ENCODE results near the gene TOB1. TPM values are rescaled to one million over a fixed set of nuclear protein-coding genes. Genes with fewer than 3 reads are reported as not detected.
A peak's percentile ranks its signal among the peaks of the same experiment; 100 is the strongest.

Gene TOB1
- polyA plus RNA-seq, 1 donor, result 112 TPM

DNA sequence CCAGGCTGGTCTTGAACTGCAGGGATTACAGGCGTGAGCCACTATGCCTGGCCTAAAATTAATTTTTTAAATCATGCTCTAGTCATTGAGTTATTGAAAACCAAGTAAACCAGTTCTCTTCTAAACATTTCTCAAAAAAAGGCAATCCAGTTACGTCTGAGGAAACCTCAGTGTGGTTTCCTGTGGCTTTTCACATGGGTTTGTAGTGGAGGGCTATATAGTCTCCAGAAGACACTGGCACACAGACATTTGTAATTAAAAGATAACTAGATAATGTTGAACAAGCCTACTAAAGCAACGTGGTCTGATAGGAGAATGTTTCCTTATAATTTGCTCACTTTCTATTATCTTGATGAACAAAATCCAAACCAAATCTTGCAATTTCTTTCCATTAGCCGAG lies 5.2 kb upstream of the TOB1 start:
- Histone ChIP-seq H3K9me3 (ENCODE audit: control insufficient read depth, low read depth, low read length) (no peaks in the 10 kb centered on the region), H3K27me3 (ENCODE audit: control insufficient read depth, insufficient read depth, low read length) (no peaks in the 10 kb centered on the region), H3K36me3 (ENCODE audit: control insufficient read depth, insufficient read depth, low read length) (no peaks in the 10 kb centered on the region), H3K4me3 (ENCODE audit: low read length) (no peak overlapping the region), H3K27ac (ENCODE audit: low read length) (peak overlapping the region; percentile 43), H3K4me1 (ENCODE audit: control insufficient read depth, insufficient read depth, low read length) (peaks cover 15% of the 10 kb centered on the region)
- DNase-seq, result no peak
- 67% methylated on average over 2 of the region's 4 CpGs for WGBS (ENCODE audit: insufficient coverage, low lambda C conversion rate)

DNA sequence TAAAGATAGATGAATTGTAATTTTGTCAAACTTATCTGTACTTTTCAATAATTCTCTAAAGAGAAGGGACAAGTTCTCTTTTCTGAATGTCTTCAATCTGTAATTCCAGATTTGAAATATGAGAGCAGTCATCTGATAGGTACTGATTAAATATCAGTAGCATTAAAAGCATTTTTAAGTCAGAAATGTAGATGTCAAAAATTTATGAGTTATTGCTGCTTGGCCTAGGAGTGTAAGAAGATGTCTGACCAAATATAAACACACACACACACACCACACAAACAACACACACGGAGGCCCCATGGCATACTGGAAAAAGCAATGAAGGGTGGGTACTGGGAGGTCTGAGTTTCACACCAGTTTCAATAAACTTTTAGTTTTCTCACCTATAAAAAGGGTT lies 2.4 kb upstream of the TOB1 start:
- Histone ChIP-seq H3K9me3 (ENCODE audit: control insufficient read depth, low read depth, low read length) (no peaks in the 10 kb centered on the region), H3K27me3 (ENCODE audit: control insufficient read depth, insufficient read depth, low read length) (no peaks in the 10 kb centered on the region)

DNA sequence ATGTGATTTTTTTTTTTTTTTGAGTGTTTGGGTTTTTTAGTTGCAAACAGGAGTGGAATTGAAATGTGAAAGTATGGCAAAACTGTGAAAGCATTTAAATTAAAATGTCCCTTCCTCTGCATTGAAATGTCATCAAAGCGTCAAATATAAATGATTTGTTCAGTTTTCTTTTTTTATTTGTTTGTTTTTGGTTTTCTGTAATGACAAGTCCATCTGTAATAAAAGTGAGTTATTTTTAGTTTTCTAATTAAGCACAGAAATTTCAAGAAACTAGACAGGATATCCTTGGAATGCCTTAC lies 1.9 kb upstream of the TOB1 start:
- Histone ChIP-seq H3K27ac (ENCODE audit: low read length) (peak overlapping the region; percentile 98), H3K4me1 (ENCODE audit: control insufficient read depth, insufficient read depth, low read length) (peaks cover 15% of the 10 kb centered on the region), H3K27me3 (ENCODE audit: control insufficient read depth, insufficient read depth, low read length) (no peaks in the 10 kb centered on the region), H3K4me3 (ENCODE audit: low read length) (peak overlapping the region; percentile 84), H3K9me3 (ENCODE audit: control insufficient read depth, low read depth, low read length) (no peaks in the 10 kb centered on the region), H3K36me3 (ENCODE audit: control insufficient read depth, insufficient read depth, low read length) (peaks cover 8% of the 10 kb centered on the region)
- DNase-seq, result no peak
- no CpG with 5 or more reads among the region's 1 CpG for WGBS (ENCODE audit: insufficient coverage, low lambda C conversion rate)

More for the DNA sequence above, 2.4 kb upstream of the TOB1 start:
- WGBS (ENCODE audit: insufficient coverage, low lambda C conversion rate), result no CpG with 5 or more reads among the region's 1 CpG
- Histone ChIP-seq H3K4me3 (ENCODE audit: low read length) (peak overlapping the region; percentile 84), H3K4me1 (ENCODE audit: control insufficient read depth, insufficient read depth, low read length) (peaks cover 15% of the 10 kb centered on the region), H3K36me3 (ENCODE audit: control insufficient read depth, insufficient read depth, low read length) (peaks cover 3% of the 10 kb centered on the region), H3K27ac (ENCODE audit: low read length) (peak overlapping the region; percentile 98)
- no peak for DNase-seq

DNA sequence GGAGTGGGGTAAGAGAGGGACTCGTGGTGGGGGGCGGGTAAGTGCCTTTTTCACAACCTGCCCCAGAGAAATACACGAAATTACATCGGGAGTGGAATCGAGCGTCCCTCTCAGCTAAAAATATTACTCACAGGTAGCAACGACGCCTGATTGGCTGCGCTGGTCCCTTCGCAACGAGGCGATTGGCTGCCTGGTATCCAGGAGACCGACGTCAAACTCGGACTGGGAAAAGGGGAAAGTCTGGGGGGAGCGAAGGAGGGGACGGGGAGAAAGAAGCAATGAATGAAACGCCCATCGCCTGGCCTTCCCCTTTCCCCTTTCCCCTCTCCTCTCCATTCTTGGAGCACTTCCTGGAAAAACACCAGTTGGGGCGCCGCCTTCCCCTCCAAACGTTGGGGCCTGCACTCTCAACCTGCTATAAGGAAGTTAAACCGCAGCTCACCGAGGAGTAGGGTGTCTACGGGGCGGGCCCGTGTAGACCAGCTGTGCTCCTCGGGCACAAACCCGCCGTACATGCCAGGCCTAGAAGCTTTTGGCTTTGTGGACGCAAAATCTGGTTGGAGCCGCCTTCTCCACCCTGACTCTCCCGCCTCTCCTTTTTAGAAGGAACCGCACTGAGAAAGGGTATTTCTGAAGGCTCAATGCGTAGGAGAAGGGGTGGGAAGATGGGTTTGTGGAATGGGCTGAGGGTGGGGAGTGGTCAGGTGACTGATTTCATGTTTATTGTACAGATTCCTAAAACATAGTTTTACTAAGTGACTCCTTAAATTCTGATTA lies 1.4 kb upstream of the TOB1 start:
- Histone ChIP-seq H3K9me3 (ENCODE audit: control insufficient read depth, low read depth, low read length) (no peaks in the 10 kb centered on the region), H3K27me3 (ENCODE audit: control insufficient read depth, insufficient read depth, low read length) (no peaks in the 10 kb centered on the region), H3K4me1 (ENCODE audit: control insufficient read depth, insufficient read depth, low read length) (peaks cover 15% of the 10 kb centered on the region), H3K4me3 (ENCODE audit: low read length) (peak overlapping the region; percentile 84), H3K27ac (ENCODE audit: low read length) (peak overlapping the region; percentile 98), H3K36me3 (ENCODE audit: control insufficient read depth, insufficient read depth, low read length) (peaks cover 12% of the 10 kb centered on the region)
- WGBS (ENCODE audit: insufficient coverage, low lambda C conversion rate), result no CpG with 5 or more reads among the region's 35 CpGs
- peak; percentile 98 to 99 for DNase-seq

DNA sequence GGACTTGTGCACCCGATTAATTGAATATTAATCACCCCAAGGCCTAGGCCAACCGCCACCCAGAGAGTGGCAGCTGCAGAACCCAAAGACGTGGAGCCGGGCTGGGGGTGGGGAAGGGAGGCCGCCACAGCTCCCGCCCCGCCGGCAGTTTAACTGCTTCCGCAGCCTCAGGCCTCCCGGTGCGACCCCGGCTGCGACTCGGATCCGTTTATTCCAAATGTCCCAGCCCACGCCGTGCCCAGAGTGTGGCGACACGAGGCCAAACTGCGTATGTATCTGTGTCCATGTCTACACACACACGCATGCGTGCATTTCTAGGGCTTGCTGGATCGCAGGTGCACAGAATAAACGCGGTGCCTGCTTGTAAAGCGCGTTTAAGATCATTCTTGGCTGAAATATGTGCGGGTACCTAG lies 802 bp upstream of the TOB1 start:
- Histone ChIP-seq H3K9me3 (ENCODE audit: control insufficient read depth, low read depth, low read length) (no peaks in the 10 kb centered on the region), H3K27me3 (ENCODE audit: control insufficient read depth, insufficient read depth, low read length) (no peaks in the 10 kb centered on the region), H3K36me3 (ENCODE audit: control insufficient read depth, insufficient read depth, low read length) (peaks cover 12% of the 10 kb centered on the region), H3K4me1 (ENCODE audit: control insufficient read depth, insufficient read depth, low read length) (peaks cover 9% of the 10 kb centered on the region), H3K4me3 (ENCODE audit: low read length) (peak overlapping the region; percentile 84), H3K27ac (ENCODE audit: low read length) (peak overlapping the region; percentile 98)
- WGBS (ENCODE audit: insufficient coverage, low lambda C conversion rate), result no CpG with 5 or more reads among the region's 28 CpGs
- DNase-seq, result no peak

DNA sequence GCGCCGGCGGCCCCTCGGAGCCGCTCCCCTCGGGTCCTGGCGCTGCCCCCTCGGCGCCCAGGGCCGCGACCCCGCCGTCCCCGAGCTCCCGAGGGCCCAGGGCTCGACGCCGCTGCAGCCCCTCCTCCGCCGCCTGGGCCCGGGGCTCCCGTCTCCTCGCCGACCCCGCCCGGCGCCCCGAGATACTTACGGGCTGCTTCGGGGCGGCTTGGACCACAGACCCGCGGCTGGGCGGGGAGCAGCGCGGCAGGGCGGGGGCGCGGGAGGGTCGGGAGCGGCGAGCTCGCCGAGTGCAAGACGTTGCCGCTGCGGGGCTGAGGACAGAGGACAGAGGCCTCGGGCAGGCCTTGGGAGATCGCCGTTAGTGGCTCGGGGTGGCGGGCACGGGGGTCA lies 290 bp downstream of the TOB1 start:
- DNase-seq, result no peak
- Histone ChIP-seq H3K27me3 (ENCODE audit: control insufficient read depth, insufficient read depth, low read length) (no peaks in the 10 kb centered on the region), H3K36me3 (ENCODE audit: control insufficient read depth, insufficient read depth, low read length) (peaks cover 19% of the 10 kb centered on the region), H3K4me1 (ENCODE audit: control insufficient read depth, insufficient read depth, low read length) (peaks cover 7% of the 10 kb centered on the region), H3K9me3 (ENCODE audit: control insufficient read depth, low read depth, low read length) (no peaks in the 10 kb centered on the region), H3K27ac (ENCODE audit: low read length) (peak overlapping the region; percentile 97), H3K4me3 (ENCODE audit: low read length) (peak overlapping the region; percentile 88)
- no CpG with 5 or more reads among the region's 53 CpGs for WGBS (ENCODE audit: insufficient coverage, low lambda C conversion rate)

DNA sequence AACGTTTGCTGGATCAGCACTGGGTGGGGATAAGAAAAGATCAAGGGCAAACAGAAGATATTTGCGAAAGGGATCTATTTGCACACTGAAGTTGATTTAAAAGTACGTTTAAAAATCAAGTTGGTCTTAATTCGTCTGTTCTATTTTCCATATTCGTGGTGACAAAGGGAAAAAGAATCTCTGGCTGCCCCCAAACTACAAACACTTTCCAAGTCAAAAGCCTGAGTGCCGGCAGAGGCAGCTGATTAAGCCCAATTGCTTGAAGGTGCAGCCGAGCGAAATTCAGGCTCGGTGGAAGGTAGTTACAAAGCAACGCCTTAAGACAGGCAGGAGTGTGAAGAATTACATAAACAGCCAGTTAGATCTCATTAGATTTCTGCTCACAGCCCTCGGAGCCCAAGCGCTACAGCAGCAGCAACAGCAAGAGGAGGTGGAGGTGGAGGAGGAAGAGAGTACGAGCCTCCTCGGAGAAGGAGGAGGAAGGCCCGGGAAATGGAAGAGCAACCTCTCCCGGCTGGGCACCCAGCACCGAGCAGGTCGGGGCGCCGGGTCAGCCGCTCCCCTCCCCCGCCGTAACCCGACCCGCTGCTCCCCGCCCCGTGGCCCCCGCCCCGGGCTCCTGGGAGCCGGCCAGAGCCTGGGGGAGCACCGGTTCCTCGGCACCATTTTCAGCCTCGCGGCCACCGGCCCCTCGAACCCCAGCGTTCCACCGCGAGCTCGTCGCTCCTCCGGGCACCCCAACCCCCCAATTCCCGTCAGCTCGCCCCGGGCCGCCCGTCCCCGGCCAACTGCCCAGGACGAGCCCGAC lies 890 bp downstream of the TOB1 start:
- Histone ChIP-seq H3K4me1 (ENCODE audit: control insufficient read depth, insufficient read depth, low read length) (peaks cover 7% of the 10 kb centered on the region), H3K27ac (ENCODE audit: low read length) (peak overlapping the region; percentile 97), H3K36me3 (ENCODE audit: control insufficient read depth, insufficient read depth, low read length) (peaks cover 19% of the 10 kb centered on the region), H3K27me3 (ENCODE audit: control insufficient read depth, insufficient read depth, low read length) (no peaks in the 10 kb centered on the region), H3K9me3 (ENCODE audit: control insufficient read depth, low read depth, low read length) (no peaks in the 10 kb centered on the region), H3K4me3 (ENCODE audit: low read length) (peak overlapping the region; percentile 88)
- WGBS (ENCODE audit: insufficient coverage, low lambda C conversion rate), result no CpG with 5 or more reads among the region's 50 CpGs
- DNase-seq, result peak in 1 of 2 donors; percentile 71

DNA sequence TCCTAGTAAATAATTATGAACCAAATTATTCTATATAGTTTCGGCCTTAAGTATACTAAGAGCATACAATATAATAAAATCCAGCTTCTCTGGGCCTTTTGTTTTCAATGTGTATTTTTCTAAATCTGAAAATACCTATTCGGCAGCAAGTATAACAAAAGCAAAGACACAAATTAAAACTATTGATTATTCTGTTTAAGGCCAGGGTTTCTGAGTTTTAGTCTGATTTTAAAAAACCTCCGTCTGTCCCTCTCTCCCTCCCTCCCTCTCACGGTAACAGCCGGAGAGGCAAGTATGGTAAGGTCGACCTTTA lies 1.5 kb downstream of the TOB1 start:
- peaks cover 7% of the 10 kb centered on the region for H3K4me1 ChIP-seq (ENCODE audit: control insufficient read depth, insufficient read depth, low read length)
- WGBS (ENCODE audit: insufficient coverage, low lambda C conversion rate), result 0% methylated on average over 1 of the region's 6 CpGs

DNA sequence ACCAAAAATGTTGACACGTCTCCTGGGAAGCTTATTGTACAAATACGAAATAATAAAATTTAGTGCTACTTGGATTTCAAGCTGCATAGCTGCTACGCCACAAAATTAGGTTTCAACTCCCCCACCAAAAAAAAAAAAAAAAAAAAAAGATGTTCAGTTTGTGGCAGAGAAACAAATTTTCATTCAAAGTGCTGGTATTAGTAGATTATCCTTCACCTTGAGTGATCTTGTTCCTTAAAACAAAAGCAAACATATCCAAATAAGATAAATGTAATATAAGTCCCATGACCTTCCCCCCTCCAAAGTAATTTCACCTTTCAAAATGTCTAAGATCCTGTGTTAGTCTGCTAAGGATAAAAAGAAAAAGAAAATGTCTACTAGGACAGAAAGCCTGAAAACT lies 2.2 kb downstream of the TOB1 start:
- H3K4me3 ChIP-seq (ENCODE audit: low read length), result peak overlapping the region; percentile 88
- peak overlapping the region; percentile 97 for H3K27ac ChIP-seq (ENCODE audit: low read length)
- peaks cover 19% of the 10 kb centered on the region for H3K36me3 ChIP-seq (ENCODE audit: control insufficient read depth, insufficient read depth, low read length)
- H3K9me3 ChIP-seq (ENCODE audit: control insufficient read depth, low read depth, low read length), result no peaks in the 10 kb centered on the region
- H3K4me1 ChIP-seq (ENCODE audit: control insufficient read depth, insufficient read depth, low read length), result peaks cover 6% of the 10 kb centered on the region
- no peaks in the 10 kb centered on the region for H3K27me3 ChIP-seq (ENCODE audit: control insufficient read depth, insufficient read depth, low read length)
- WGBS (ENCODE audit: insufficient coverage, low lambda C conversion rate), result 14% methylated on average over 1 of the region's 3 CpGs
- no peak for DNase-seq

More for the DNA sequence above, 1.5 kb downstream of the TOB1 start:
- peak in 1 of 2 donors; percentile 50 for DNase-seq
- Histone ChIP-seq H3K27me3 (ENCODE audit: control insufficient read depth, insufficient read depth, low read length) (no peaks in the 10 kb centered on the region), H3K4me3 (ENCODE audit: low read length) (peak overlapping the region; percentile 88), H3K9me3 (ENCODE audit: control insufficient read depth, low read depth, low read length) (no peaks in the 10 kb centered on the region), H3K27ac (ENCODE audit: low read length) (peak overlapping the region; percentile 97), H3K36me3 (ENCODE audit: control insufficient read depth, insufficient read depth, low read length) (peaks cover 19% of the 10 kb centered on the region)

DNA sequence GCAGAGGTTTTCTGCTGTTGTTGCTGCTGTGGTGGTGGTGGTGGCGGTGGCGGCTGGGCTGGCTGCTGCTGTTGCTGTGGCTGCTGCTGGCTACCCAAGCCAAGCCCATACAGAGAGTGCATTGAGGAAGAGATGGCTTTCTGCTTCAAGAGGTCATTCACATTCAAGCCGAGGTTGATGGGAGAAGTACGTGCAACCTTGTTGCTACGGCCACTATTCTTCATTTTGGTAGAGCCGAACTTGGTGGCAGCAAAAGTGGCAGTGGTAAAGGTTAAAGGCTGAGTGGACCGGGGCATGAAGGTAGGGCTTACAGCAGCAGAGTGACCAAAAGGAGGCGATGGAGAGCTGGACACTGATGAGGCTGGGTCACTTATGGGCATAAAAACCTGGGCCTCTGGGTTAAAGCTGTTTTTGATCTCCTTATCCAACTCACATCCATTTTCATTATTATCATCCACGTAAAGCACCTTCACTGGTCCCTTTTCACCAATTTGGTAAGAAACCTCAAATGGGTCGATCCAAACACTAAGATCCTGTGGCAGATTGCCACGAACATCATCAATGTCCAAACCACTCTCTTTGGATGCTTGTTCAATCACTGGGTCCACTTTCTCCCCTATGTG lies 2.8 kb downstream of the TOB1 start:
- DNase-seq, result peak; percentile 48 to 62

More for the DNA sequence above, 2.8 kb downstream of the TOB1 start:
- peak overlapping the region; percentile 88 for H3K4me3 ChIP-seq (ENCODE audit: low read length)
- 38% methylated on average over 1 of the region's 11 CpGs for WGBS (ENCODE audit: insufficient coverage, low lambda C conversion rate)
- H3K9me3 ChIP-seq (ENCODE audit: control insufficient read depth, low read depth, low read length), result no peaks in the 10 kb centered on the region
- peaks cover 2% of the 10 kb centered on the region for H3K4me1 ChIP-seq (ENCODE audit: control insufficient read depth, insufficient read depth, low read length)
- H3K27me3 ChIP-seq (ENCODE audit: control insufficient read depth, insufficient read depth, low read length), result no peaks in the 10 kb centered on the region
- peaks cover 19% of the 10 kb centered on the region for H3K36me3 ChIP-seq (ENCODE audit: control insufficient read depth, insufficient read depth, low read length)
- peak overlapping the region; percentile 97 for H3K27ac ChIP-seq (ENCODE audit: low read length)

Data from large intestine (tissue), 3 donors.